ENCODE measurements around the gene MICU1. TPM values are rescaled to one million over a fixed set of nuclear protein-coding genes. Genes with fewer than 3 reads are reported as not detected.
"Not testable (repeated sequence)": the region's sequence is repeated elsewhere in the genome, so short reads cannot be mapped to it uniquely, and the experiment has no call there.

MICU1 gene
- total RNA-seq, 3 donors from 2014 or later (not counting 1 experiment from before 2014, with no cell fraction given): 27.9 to 30.9 (median 29.4) TPM

- Mint-ChIP-seq H3K36me3 (peaks cover 7% of the 10 kb centered on the region), H3K27me3 (ENCODE audit: low read depth in 2 of 2) (no peaks in the 10 kb centered on the region), H3K9me3 (no peaks in the 10 kb centered on the region), H3K27ac (no peak overlapping the region), H3K4me3 (no peak overlapping the region), H3K4me1 (no peaks in the 10 kb centered on the region)
- ATAC-seq (no peak), DNase-seq (no peak)
- Histone ChIP-seq H3K9me3 (ENCODE audit: control insufficient read depth, insufficient read depth, low read length) (no peaks in the 10 kb centered on the region), H3K36me3 (ENCODE audit: control insufficient read depth, insufficient read depth, low read length) (peaks cover 16% of the 10 kb centered on the region), H3K4me3 (ENCODE audit: low read length) (no peak overlapping the region), H3K4me1 (ENCODE audit: control insufficient read depth, insufficient read depth, low read length) (no peaks in the 10 kb centered on the region), H3K27me3 (ENCODE audit: control insufficient read depth, insufficient read depth, low read length) (no peaks in the 10 kb centered on the region), H3K27ac (ENCODE audit: low read length) (no peak overlapping the region)
- intact Hi-C loops (cut with micrococcal nuclease): no loop called here
- no peak for TF ChIP-seq CTCF (IDR thresholded peaks at IDR 0.05)
- no CpG with 5 or more reads among the region's 2 CpGs for WGBS (ENCODE audit: insufficient coverage)
Measured at GRCh38 chr10:72550239-72550638, 75.6 kb downstream of the MICU1 start.

- H3K4me1 ChIP-seq (ENCODE audit: control insufficient read depth, insufficient read depth, low read length): no peaks in the 10 kb centered on the region
- H3K4me3 Mint-ChIP-seq: no peak overlapping the region
- H3K36me3 Mint-ChIP-seq: peaks cover 7% of the 10 kb centered on the region
- no peak overlapping the region for H3K27ac Mint-ChIP-seq
- no peak overlapping the region for H3K4me3 ChIP-seq (ENCODE audit: low read length)
- 67% methylated on average over 1 of the region's 1 CpG for WGBS (ENCODE audit: insufficient coverage)
- TF ChIP-seq CTCF (IDR thresholded peaks at IDR 0.05): no peak
- no peaks in the 10 kb centered on the region for H3K27me3 ChIP-seq (ENCODE audit: control insufficient read depth, insufficient read depth, low read length)
- no peak overlapping the region for H3K27ac ChIP-seq (ENCODE audit: low read length)
- intact Hi-C loops (cut with micrococcal nuclease): no loop called here
- H3K36me3 ChIP-seq (ENCODE audit: control insufficient read depth, insufficient read depth, low read length): peaks cover 13% of the 10 kb centered on the region
- no peaks in the 10 kb centered on the region for H3K4me1 Mint-ChIP-seq
- DNase-seq: no peak
- ATAC-seq: no peak
- H3K9me3 Mint-ChIP-seq: no peaks in the 10 kb centered on the region
- no peaks in the 10 kb centered on the region for H3K27me3 Mint-ChIP-seq (ENCODE audit: low read depth in 2 of 2)
- H3K9me3 ChIP-seq (ENCODE audit: control insufficient read depth, insufficient read depth, low read length): peaks cover 6% of the 10 kb centered on the region
Measured at GRCh38 chr10:72545546-72545945, 80.3 kb downstream of the MICU1 start.

GRCh38 chr10:72543855-72544254, 82.0 kb downstream of the MICU1 start:
- H3K27me3 Mint-ChIP-seq (ENCODE audit: low read depth in 2 of 2); H3K27me3 ChIP-seq (ENCODE audit: control insufficient read depth, insufficient read depth, low read length); H3K36me3 Mint-ChIP-seq; H3K4me1 Mint-ChIP-seq; H3K27ac ChIP-seq (ENCODE audit: low read length); H3K4me3 Mint-ChIP-seq; H3K9me3 Mint-ChIP-seq; ATAC-seq; H3K4me1 ChIP-seq (ENCODE audit: control insufficient read depth, insufficient read depth, low read length); DNase-seq; H3K4me3 ChIP-seq (ENCODE audit: low read length); H3K27ac Mint-ChIP-seq; H3K9me3 ChIP-seq (ENCODE audit: control insufficient read depth, insufficient read depth, low read length); intact Hi-C loops (cut with micrococcal nuclease); H3K36me3 ChIP-seq (ENCODE audit: control insufficient read depth, insufficient read depth, low read length): not testable (repeated sequence)
- 95% methylated on average over 6 of the region's 6 CpGs for WGBS (ENCODE audit: insufficient coverage)

GRCh38 chr10:72542396-72542815, 83.5 kb downstream of the MICU1 start:
- intact Hi-C loops (cut with micrococcal nuclease): no loop called here
- 99% methylated on average over 8 of the region's 8 CpGs for WGBS (ENCODE audit: insufficient coverage)
- TF ChIP-seq CTCF (IDR thresholded peaks at IDR 0.05): no peak
- Mint-ChIP-seq H3K9me3 (no peaks in the 10 kb centered on the region), H3K36me3 (peaks cover 9% of the 10 kb centered on the region), H3K27me3 (ENCODE audit: low read depth in 2 of 2) (no peaks in the 10 kb centered on the region), H3K4me1 (peaks cover 0 to 6% of the 10 kb centered on the region in 2 donors), H3K27ac (no peak overlapping the region), H3K4me3 (no peak overlapping the region)
- no peak overlapping the region for H3K4me3 ChIP-seq (ENCODE audit: low read length)
- ATAC-seq: no peak
- no peaks in the 10 kb centered on the region for H3K4me1 ChIP-seq (ENCODE audit: control insufficient read depth, insufficient read depth, low read length)
- H3K36me3 ChIP-seq (ENCODE audit: control insufficient read depth, insufficient read depth, low read length): peaks cover 3% of the 10 kb centered on the region
- no peak overlapping the region for H3K27ac ChIP-seq (ENCODE audit: low read length)
- H3K9me3 ChIP-seq (ENCODE audit: control insufficient read depth, insufficient read depth, low read length): peaks cover 6% of the 10 kb centered on the region
- DNase-seq: no peak
- H3K27me3 ChIP-seq (ENCODE audit: control insufficient read depth, insufficient read depth, low read length): no peaks in the 10 kb centered on the region

Measured in natural killer cell (primary cell).